Liver (tissue), 9 donors: ENCODE data around the gene ZNF219. TPM values are rescaled to one million over a fixed set of nuclear protein-coding genes. Genes with fewer than 3 reads are reported as not detected.

Experiments used
- DNase-seq: peaks from one replicate; pipeline ENCODE4 v3.0.0-alpha.2; 2017; ENCODE audit warnings: low spot score
- H3K27ac ChIP-seq, 2 donors: one replicate each; pipeline ENCODE4 v1.7.0; 2013; ENCODE audit warnings: inconsistent platforms in 2 of 2, low read length in 2 of 2, control low read depth in 1 of 2, low read depth in 1 of 2, mild to moderate bottlenecking in 1 of 2
- H3K27me3 ChIP-seq, 4 donors: one replicate each; pipeline versions ENCODE4 v1.6.1 to v1.7.0; 2013; ENCODE audit warnings: low read length in 3 of 4, inconsistent platforms in 1 of 4, mild to moderate bottlenecking in 1 of 4, moderate library complexity in 1 of 4; ENCODE audit not compliant: control insufficient read depth in 4 of 4, insufficient read depth in 4 of 4
- H3K36me3 ChIP-seq, 4 donors: one replicate each; pipeline versions ENCODE4 v1.6.1 to v1.7.0; 2013; ENCODE audit warnings: low read length in 3 of 4, mild to moderate bottlenecking in 3 of 4, low read depth in 1 of 4, moderate library complexity in 1 of 4; ENCODE audit not compliant: control insufficient read depth in 4 of 4, insufficient read depth in 3 of 4
- H3K4me1 ChIP-seq, 4 donors: one replicate each; pipeline versions ENCODE4 v1.6.1 to v1.7.0; 2013; ENCODE audit warnings: low read length in 3 of 4, mild to moderate bottlenecking in 3 of 4, moderate library complexity in 1 of 4; ENCODE audit not compliant: control insufficient read depth in 4 of 4, insufficient read depth in 4 of 4
- H3K4me3 ChIP-seq, 3 donors: one replicate each; pipeline versions ENCODE4 v1.6.1 to v1.7.0; 2013; ENCODE audit warnings: low read length in 3 of 3, control low read depth in 1 of 3, low read depth in 1 of 3, mild to moderate bottlenecking in 1 of 3
- H3K9ac ChIP-seq, 2 donors: one replicate each; pipeline ENCODE4 v1.7.0; 2013; ENCODE audit warnings: low read length in 2 of 2, mild to moderate bottlenecking in 2 of 2, moderate library complexity in 2 of 2, control low read depth in 1 of 2, low read depth in 1 of 2
- H3K9me3 ChIP-seq, 4 donors: one replicate each; pipeline versions ENCODE4 v1.6.1 to v1.7.0; 2013; ENCODE audit warnings: low read length in 3 of 4; ENCODE audit not compliant: control insufficient read depth in 4 of 4
- ATF3 ChIP-seq: IDR thresholded peaks from 2 replicates; pipeline ENCODE4 v1.6.1; 2016; ENCODE audit warnings: antibody characterized with exemption
- CTCF ChIP-seq: fragments of 150-350 bp; IDR thresholded peaks from 2 replicates; pipeline ENCODE4 v1.5.1; 2017; ENCODE audit warnings: improper control_type of control experiment, low read depth, low read length; ENCODE audit not compliant: missing input control
- FOXA1 ChIP-seq: IDR thresholded peaks from 2 replicates; pipeline ENCODE4 v1.6.1; 2016; ENCODE audit warnings: antibody characterized with exemption
- FOXA2 ChIP-seq: IDR thresholded peaks from 2 replicates; pipeline ENCODE4 v1.6.1; 2016; ENCODE audit warnings: antibody characterized with exemption
- GABPA ChIP-seq, 2 donors: IDR thresholded peaks in 1 of 2; conservative IDR thresholded peaks in 1 of 2; 2 replicates each; pipeline ENCODE4 v1.6.1; 2016; ENCODE audit warnings: antibody characterized with exemption in 2 of 2, mild to moderate bottlenecking in 1 of 2, moderate library complexity in 1 of 2
- JUND ChIP-seq, 2 donors: IDR thresholded peaks; 2 replicates each; pipeline ENCODE4 v1.6.1; 2016; ENCODE audit warnings: antibody characterized with exemption in 2 of 2
- MAX ChIP-seq: IDR thresholded peaks from 2 replicates; pipeline ENCODE4 v1.6.1; 2016; ENCODE audit warnings: antibody characterized with exemption
- NR2F2 ChIP-seq: IDR thresholded peaks from 2 replicates; pipeline ENCODE4 v1.6.1; 2016; ENCODE audit warnings: antibody characterized with exemption
- RAD21 ChIP-seq, 2 donors: IDR thresholded peaks; 2 replicates each; pipeline ENCODE4 v1.6.1; 2016; ENCODE audit warnings: antibody characterized with exemption in 2 of 2, mild to moderate bottlenecking in 2 of 2
- REST ChIP-seq: IDR thresholded peaks from 2 replicates; pipeline ENCODE4 v1.6.1; 2016; ENCODE audit warnings: antibody characterized with exemption, mild to moderate bottlenecking
- RXRA ChIP-seq, 2 donors: IDR thresholded peaks; 2 replicates each; pipeline ENCODE4 v1.6.1; 2017 to 2018; ENCODE audit warnings: antibody characterized with exemption in 2 of 2, mild to moderate bottlenecking in 1 of 2
- SP1 ChIP-seq: IDR thresholded peaks from 2 replicates; pipeline ENCODE4 v1.6.1; 2018; ENCODE audit warnings: antibody characterized with exemption, mild to moderate bottlenecking
- TAF1 ChIP-seq: conservative IDR thresholded peaks from 2 replicates; pipeline ENCODE4 v1.6.1; 2016; ENCODE audit warnings: antibody characterized with exemption, mild to moderate bottlenecking
- ZBTB33 ChIP-seq: IDR thresholded peaks from 2 replicates; pipeline ENCODE4 v1.6.1; 2016; ENCODE audit warnings: antibody characterized with exemption
- WGBS: extraction: QIAGEN DNeasy Blood & Tissue Kit; methylation state at CpG from one replicate; pipeline ENCODE4 v1.1.7; 2013; 5-methylcytosine and 5-hydroxymethylcytosine counted together
- polyA plus RNA-seq, 2 donors: library from polyadenylated mRNA; stranded (reverse) in 1 of 2; unstranded in 1 of 2; fragments of 200-250 nt in 1 of 2; fragments of >200 nt in 1 of 2; fragmentation: Nextera tagmentation in 1 of 2; extraction: Ambion mirVana in 1 of 2; gene quantifications; one replicate each; pipeline versions ENCODE4 v1.2.1 to v1.2.3, GENCODE V29; 2013 to 2015
- total RNA-seq, 2 donors: library from RNA; depleted of rRNA; stranded (reverse); fragments of >200 nt; gene quantifications; one replicate each; pipeline ENCODE4 v1.2.3, GENCODE V29; 2014
- donor health status: healthy.
- donor health status: healthy.
- donor health status: healthy.
- donor health status: healthy.
- donor health status: healthy.

The ZNF219 gene
- total and polyA plus RNA-seq, 4 donors, result 1.3 to 10.5 (median 5.5) TPM

GRCh38 chr14:21104448-21105060 lies 6.1 kb upstream of the ZNF219 start:
- Histone ChIP-seq H3K36me3 (no peaks in the 10 kb centered on the region), H3K9ac (peak overlapping the region; percentile 75 to 80), H3K27ac (peak overlapping the region; percentile 94 to 97), H3K27me3 (no peaks in the 10 kb centered on the region), H3K9me3 (no peaks in the 10 kb centered on the region), H3K4me1 (peaks cover 7 to 48% (median 41%) of the 10 kb centered on the region in 4 donors), H3K4me3 (peak overlapping the region; percentile 42 to 60 (median 59))
- DNase-seq, result peak; percentile 72
- WGBS, result 3% methylated on average over 8 of the region's 8 CpGs
- no peak for TF ChIP-seq FOXA1
- TF ChIP-seq SP1, result peak; percentile 6
- TF ChIP-seq GABPA (IDR thresholded peaks at IDR 0.05 in 1 of 2, conservative IDR thresholded peaks at IDR 0.05 in 1 of 2), result peak in 1 of 2 donors; percentile 1
- no peak for TF ChIP-seq REST
- TF ChIP-seq RAD21 (IDR thresholded peaks at IDR 0.05), result peak; percentile 96 to 97
- TF ChIP-seq CTCF, result peak; percentile 91
- TF ChIP-seq NR2F2, result peak; percentile 54

GRCh38 chr14:21103710-21104447 lies 5.4 kb upstream of the ZNF219 start:
- under 1% methylated on average over 62 of the region's 62 CpGs for WGBS
- peaks cover 9 to 54% (median 44%) of the 10 kb centered on the region in 4 donors for H3K4me1 ChIP-seq
- no peaks in the 10 kb centered on the region for H3K27me3 ChIP-seq
- H3K36me3 ChIP-seq, result no peaks in the 10 kb centered on the region
- no peaks in the 10 kb centered on the region for H3K9me3 ChIP-seq
- H3K4me3 ChIP-seq, result peak overlapping the region; percentile 42 to 60 (median 59)
- peak overlapping the region; percentile 75 to 80 for H3K9ac ChIP-seq
- DNase-seq, result peak; percentile 93
- peak overlapping the region; percentile 94 to 97 for H3K27ac ChIP-seq
- TF ChIP-seq FOXA1, result peak; percentile 13
- TF ChIP-seq RAD21 (IDR thresholded peaks at IDR 0.05), result peak in 1 of 2 donors; percentile 41
- no peak for TF ChIP-seq FOXA2
- TF ChIP-seq TAF1, result no peak
- peak; percentile 87 for TF ChIP-seq SP1
- peak; percentile 98 for TF ChIP-seq ZBTB33
- TF ChIP-seq GABPA (IDR thresholded peaks at IDR 0.05 in 1 of 2, conservative IDR thresholded peaks at IDR 0.05 in 1 of 2), result peak in 1 of 2 donors; percentile 26
- no peak for TF ChIP-seq REST
- peak; percentile 98 to 99 for TF ChIP-seq JUND (IDR thresholded peaks at IDR 0.05)
- peak; percentile 80 for TF ChIP-seq MAX
- peak; percentile 93 for TF ChIP-seq ATF3
- TF ChIP-seq CTCF, result peak; percentile 78
- peak; percentile 91 for TF ChIP-seq RXRA (IDR thresholded peaks at IDR 0.05)
